ENCODE results near the gene KRTAP10-3. TPM values are rescaled to one million over a fixed set of nuclear protein-coding genes. Genes with fewer than 3 reads are reported as not detected.
"Not testable (repeated sequence)": the region's sequence is repeated elsewhere in the genome, so short reads cannot be mapped to it uniquely, and the experiment has no call there.

The KRTAP10-3 gene
- total and polyA plus RNA-seq, 2 donors (not counting 3 experiments of a cell fraction or from before 2014, with no cell fraction given), result not detected

- POLR2A ChIA-PET; H3K27ac ChIP-seq (ENCODE audit: insufficient read depth, low read depth, low read length); H3K4me1 ChIP-seq (ENCODE audit: control insufficient read depth, extremely low read depth, insufficient read depth, low read length); dilution Hi-C loops (cut with MboI; ENCODE audit: extremely low pct_ligation_motif_present, low sequenced_read_pairs); H3K36me3 ChIP-seq (ENCODE audit: control insufficient read depth in 2 of 2, extremely low read depth in 1 of 2, insufficient read depth in 2 of 2, low read length in 2 of 2); H3K4me2 ChIP-seq (ENCODE audit: insufficient read depth, low read length); H4K20me1 ChIP-seq (replicated peaks; ENCODE audit: control insufficient read depth, extremely low read depth, insufficient read depth, low read length); H2AFZ ChIP-seq (ENCODE audit: low read depth, low read length); H3K9me1 ChIP-seq (replicated peaks; ENCODE audit: control insufficient read depth, extremely low read depth, insufficient read depth, low read length); H3K79me2 ChIP-seq (ENCODE audit: control insufficient read depth, insufficient read depth, low read length); intact Hi-C loops (cut with micrococcal nuclease); H3K9ac ChIP-seq (replicated peaks; ENCODE audit: extremely low read depth, insufficient read depth, low read length); H3K27me3 ChIP-seq (ENCODE audit: control insufficient read depth in 2 of 2, insufficient read depth in 2 of 2, low read length in 2 of 2); BruUV-seq (replicated peaks); DNase-seq (ENCODE audit: low read depth, low spot score); H3K4me3 ChIP-seq (replicated peaks in 1 of 3; ENCODE audit: insufficient read depth in 1 of 3, low read depth in 1 of 3, low read length in 3 of 3); FAIRE-seq; H3K9me3 ChIP-seq (replicated peaks; ENCODE audit: control insufficient read depth, insufficient read depth, low read length): not testable (repeated sequence)
- CTCF ChIA-PET, result interaction anchor here (1.2 to 1.8 kb wide), 2 partner anchors 10 to 202 kb away, joined by 4 read pairs; partner anchors contain the start of gene KRTAP10-7
Measured at GRCh38 chr21:44590897-44591800, 32.6 kb upstream of the KRTAP10-3 start.

- H3K4me1 ChIP-seq (ENCODE audit: control insufficient read depth, extremely low read depth, insufficient read depth, low read length), result no peaks in the 10 kb centered on the region
- dilution Hi-C loops (cut with MboI; ENCODE audit: extremely low pct_ligation_motif_present, low sequenced_read_pairs) (no loop called here), intact Hi-C loops (cut with micrococcal nuclease) (no loop called here)
- no peak overlapping the region for H3K4me2 ChIP-seq (ENCODE audit: insufficient read depth, low read length)
- H3K36me3 ChIP-seq (ENCODE audit: control insufficient read depth in 2 of 2, extremely low read depth in 1 of 2, insufficient read depth in 2 of 2, low read length in 2 of 2), result no peaks in the 10 kb centered on the region
- TF ChIP-seq MAX (IDR thresholded peaks at IDR 0.05; ENCODE audit: insufficient read depth, insufficient read length) (no peak), CTCF (IDR thresholded peaks at IDR 0.05; ENCODE audit: extremely low read depth in 1 of 2, insufficient read depth in 1 of 2, low read depth in 1 of 2, low read length in 2 of 2) (no peak), GATA2 (IDR thresholded peaks at IDR 0.05; ENCODE audit: insufficient read depth, insufficient read length, low read depth, low read length) (no peak), POLR2A (IDR thresholded peaks at IDR 0.05; ENCODE audit: low read depth, low read length) (no peak), JUN (IDR thresholded peaks at IDR 0.05; ENCODE audit: borderline replicate concordance, insufficient read depth, insufficient read length, low read depth) (no peak), POLR2AphosphoS5 (IDR thresholded peaks at IDR 0.05; ENCODE audit: insufficient read depth, low read depth, low read length) (no peak), EZH2 (IDR thresholded peaks at IDR 0.05; ENCODE audit: borderline replicate concordance, low read depth, low read length, severe bottlenecking) (no peak), FOS (IDR thresholded peaks at IDR 0.05; ENCODE audit: borderline replicate concordance, insufficient read depth, low read length) (no peak), MYC (IDR thresholded peaks at IDR 0.05; ENCODE audit: low read depth, low read length) (no peak)
- no peak for FAIRE-seq
- no peak overlapping the region for H3K4me3 ChIP-seq (replicated peaks in 1 of 3; ENCODE audit: insufficient read depth in 1 of 3, low read depth in 1 of 3, low read length in 3 of 3)
- no peak overlapping the region for H2AFZ ChIP-seq (ENCODE audit: low read depth, low read length)
- H3K27me3 ChIP-seq (ENCODE audit: control insufficient read depth in 2 of 2, insufficient read depth in 2 of 2, low read length in 2 of 2), result peaks cover 1 to 3% of the 10 kb centered on the region in 2 experiments
- no peaks in the 10 kb centered on the region for H4K20me1 ChIP-seq (replicated peaks; ENCODE audit: control insufficient read depth, extremely low read depth, insufficient read depth, low read length)
- ChIA-PET POLR2A (no interaction called here), CTCF (no interaction called here)
- no peaks in the 10 kb centered on the region for H3K79me2 ChIP-seq (ENCODE audit: control insufficient read depth, insufficient read depth, low read length)
- no TSS peak for BruUV-seq (replicated peaks)
- no peak overlapping the region for H3K9ac ChIP-seq (replicated peaks; ENCODE audit: extremely low read depth, insufficient read depth, low read length)
- no peak overlapping the region for H3K27ac ChIP-seq (ENCODE audit: insufficient read depth, low read depth, low read length)
- DNase-seq (ENCODE audit: low read depth, low spot score), result no peak
- no peaks in the 10 kb centered on the region for H3K9me3 ChIP-seq (replicated peaks; ENCODE audit: control insufficient read depth, insufficient read depth, low read length)
- H3K9me1 ChIP-seq (replicated peaks; ENCODE audit: control insufficient read depth, extremely low read depth, insufficient read depth, low read length), result no peaks in the 10 kb centered on the region
Measured at GRCh38 chr21:44590311-44590721, 31.7 kb upstream of the KRTAP10-3 start.
